ENCODE results near the gene MYEF2. TPM values are rescaled to one million over a fixed set of nuclear protein-coding genes. Genes with fewer than 3 reads are reported as not detected.

MYEF2 gene
- total RNA-seq, 2 experiments from 2014 or later = 31.7 to 32.7 TPM

Other genes starting within 250 kb of the MYEF2 start
- not detected for gene SLC24A5, start 57.3 kb downstream of the MYEF2 start, total RNA-seq
- not detected for gene CTXN2, start 13.4 kb upstream of the MYEF2 start, total RNA-seq
- gene SLC12A1, start 28.0 kb upstream of the MYEF2 start, total RNA-seq = not detected
- 100 to 1,000 TPM; 605 to 628 TPM for gene DUT, start 153.1 kb upstream of the MYEF2 start, total RNA-seq

Data from activated naive CD4-positive, alpha-beta T cell treated with anti-CD3 and anti-CD28 coated beads for 36 hours (primary cell).